Astrocyte (in vitro differentiated cells and primary cell): Measurements from ENCODE around the gene NLGN2. TPM values are rescaled to one million over a fixed set of nuclear protein-coding genes. Genes with fewer than 3 reads are reported as not detected.
A peak's percentile ranks its signal among the peaks of the same experiment; 100 is the strongest.

Source experiments
- DNase-seq: peaks from one replicate; pipeline ENCODE4 v3.0.0-alpha.2; 2010; ENCODE audit warnings: low read depth
- FAIRE-seq: peaks from 2 replicates; lab custom pipeline; 2011; peaks lifted over from hg19 to GRCh38; lab: Jason Lieb, UNC
- H2AFZ ChIP-seq: 2 replicates; pipeline ENCODE4 v1.6.0; 2012; ENCODE audit warnings: low read depth, low read length, inconsistent platforms
- H3K27ac ChIP-seq: 2 replicates; pipeline ENCODE4 v1.5.1; 2011; ENCODE audit warnings: low read depth, low read length, inconsistent platforms
- H3K27me3 ChIP-seq: 2 replicates; pipeline ENCODE4 v1.6.0; 2011; ENCODE audit warnings: low read length, inconsistent platforms; ENCODE audit not compliant: insufficient read depth
- H3K36me3 ChIP-seq: 2 replicates; pipeline ENCODE4 v1.5.1; 2011; ENCODE audit warnings: low read length, inconsistent platforms; ENCODE audit not compliant: insufficient read depth
- H3K4me1 ChIP-seq: 2 replicates; pipeline ENCODE4 v1.5.1; 2011; ENCODE audit warnings: low read length, inconsistent platforms; ENCODE audit not compliant: insufficient read depth
- H3K4me2 ChIP-seq: 2 replicates; pipeline ENCODE4 v1.6.0; 2012; ENCODE audit warnings: low read length, inconsistent platforms
- H3K4me3 ChIP-seq: 2 replicates; pipeline ENCODE4 v1.5.1; 2011; ENCODE audit warnings: low read depth, mild to moderate bottlenecking, low read length, inconsistent platforms; ENCODE audit not compliant: insufficient read depth
- H3K79me2 ChIP-seq: 2 replicates; pipeline ENCODE4 v1.6.0; 2012; ENCODE audit warnings: mild to moderate bottlenecking, low read length, inconsistent platforms; ENCODE audit not compliant: insufficient read depth
- H3K9ac ChIP-seq: 2 replicates; pipeline ENCODE4 v1.6.0; 2012; ENCODE audit warnings: mild to moderate bottlenecking, low read length, inconsistent platforms
- H3K9me3 ChIP-seq: 2 replicates; pipeline ENCODE4 v1.5.1; 2012; ENCODE audit warnings: low read depth, mild to moderate bottlenecking, low read length, inconsistent platforms; ENCODE audit not compliant: insufficient read depth
- H4K20me1 ChIP-seq: 2 replicates; pipeline ENCODE4 v1.6.0; 2012; ENCODE audit warnings: low read length, inconsistent platforms; ENCODE audit not compliant: insufficient read depth
- H3K27ac Mint-ChIP-seq: one replicate; pipeline ENCODE4 v1.8.0; 2021; ENCODE audit warnings: mild to moderate bottlenecking, mixed read lengths; ENCODE audit not compliant: unreplicated experiment
- H3K27me3 Mint-ChIP-seq: one replicate; pipeline ENCODE4 v1.8.0; 2021; ENCODE audit warnings: low read depth, mixed read lengths; ENCODE audit not compliant: unreplicated experiment
- H3K36me3 Mint-ChIP-seq: one replicate; pipeline ENCODE4 v1.8.0; 2021; ENCODE audit warnings: low read depth, mixed read lengths; ENCODE audit not compliant: unreplicated experiment
- H3K4me1 Mint-ChIP-seq: one replicate; pipeline ENCODE4 v1.8.0; 2021; ENCODE audit warnings: low read depth, mixed read lengths; ENCODE audit not compliant: unreplicated experiment
- H3K4me3 Mint-ChIP-seq: one replicate; pipeline ENCODE4 v1.8.0; 2021; ENCODE audit warnings: mild to moderate bottlenecking, moderate library complexity, mixed read lengths; ENCODE audit not compliant: unreplicated experiment
- H3K9me3 Mint-ChIP-seq: one replicate; pipeline ENCODE4 v1.8.0; 2021; ENCODE audit warnings: mild to moderate bottlenecking, mixed read lengths; ENCODE audit not compliant: unreplicated experiment
- CTCF ChIP-seq: IDR thresholded peaks from 2 replicates; pipeline ENCODE4 v1.5.1; 2011; ENCODE audit warnings: low read depth, mild to moderate bottlenecking, inconsistent platforms, low read length, moderate library complexity; ENCODE audit not compliant: insufficient read depth
- EZH2 ChIP-seq: IDR thresholded peaks from 2 replicates; pipeline ENCODE4 v1.6.1; 2012; ENCODE audit warnings: mild to moderate bottlenecking, low read length, inconsistent platforms; ENCODE audit not compliant: insufficient read depth
- total RNA-seq: library from RNA; stranded (reverse); gene quantifications from 2 replicates; pipeline ENCODE4 v1.2.1, GENCODE V29; 2021

The NLGN2 gene
- total RNA-seq, 1 donor from 2014 or later: 77.3 TPM

- no peak within 1 kb of the TSS for H3K27ac ChIP-seq
Measured at GRCh38 chr17:7444682-7445618, 37.3 kb downstream of the NLGN2 start, which contains the start of gene CHRNB1. Gene CHRNB1, plus strand, starts transcription at chr17:7445061. Its CDS starts 67 bp downstream, at chr17:7445128.

GRCh38 chr17:7445619-7445968 lies 37.9 kb downstream of the NLGN2 start:
- H3K4me3 Mint-ChIP-seq: peak overlapping the region; percentile 73
- peaks cover 7% of the 10 kb centered on the region for H3K9me3 Mint-ChIP-seq
- Histone ChIP-seq H4K20me1 (no peaks in the 10 kb centered on the region), H3K79me2 (no peaks in the 10 kb centered on the region), H2AFZ (peak overlapping the region; percentile 63), H3K27ac (no peak overlapping the region), H3K9ac (no peak overlapping the region), H3K4me1 (peaks cover 13% of the 10 kb centered on the region), H3K27me3 (peaks cover 27% of the 10 kb centered on the region), H3K9me3 (no peaks in the 10 kb centered on the region), H3K4me3 (peak overlapping the region; percentile 54), H3K36me3 (no peaks in the 10 kb centered on the region), H3K4me2 (peak overlapping the region; percentile 83)
- no peak for FAIRE-seq
- H3K4me1 Mint-ChIP-seq: peaks cover 11% of the 10 kb centered on the region
- peaks cover 27% of the 10 kb centered on the region for H3K36me3 Mint-ChIP-seq
- peak overlapping the region; percentile 50 for H3K27ac Mint-ChIP-seq
- TF ChIP-seq EZH2 (no peak), CTCF (no peak)
- no peak for DNase-seq
- H3K27me3 Mint-ChIP-seq: peaks cover 8% of the 10 kb centered on the region

More at GRCh38 chr17:7444682-7445618, 37.3 kb downstream of the NLGN2 start, which contains the start of gene CHRNB1:
- Histone ChIP-seq H2AFZ (peak within 1 kb of the TSS; percentile 63), H4K20me1 (no peaks in the 10 kb centered on the region), H3K4me3 (peak within 1 kb of the TSS; percentile 54), H3K4me2 (peak within 1 kb of the TSS; percentile 83), H3K9me3 (no peaks in the 10 kb centered on the region), H3K4me1 (peaks cover 18% of the 10 kb centered on the region), H3K36me3 (no peaks in the 10 kb centered on the region), H3K79me2 (no peaks in the 10 kb centered on the region), H3K9ac (no peak within 1 kb of the TSS), H3K27me3 (peaks cover 30% of the 10 kb centered on the region)
- FAIRE-seq (no peak), DNase-seq (no peak)
- peaks cover 7% of the 10 kb centered on the region for H3K9me3 Mint-ChIP-seq
- H3K27me3 Mint-ChIP-seq: peaks cover 8% of the 10 kb centered on the region
- peak within 1 kb of the TSS; percentile 73 for H3K4me3 Mint-ChIP-seq
- peaks cover 25% of the 10 kb centered on the region for H3K36me3 Mint-ChIP-seq
- peak within 1 kb of the TSS; percentile 50 for H3K27ac Mint-ChIP-seq
- peaks cover 9% of the 10 kb centered on the region for H3K4me1 Mint-ChIP-seq
- TF ChIP-seq EZH2 (no peak), CTCF (no peak)

DNA sequence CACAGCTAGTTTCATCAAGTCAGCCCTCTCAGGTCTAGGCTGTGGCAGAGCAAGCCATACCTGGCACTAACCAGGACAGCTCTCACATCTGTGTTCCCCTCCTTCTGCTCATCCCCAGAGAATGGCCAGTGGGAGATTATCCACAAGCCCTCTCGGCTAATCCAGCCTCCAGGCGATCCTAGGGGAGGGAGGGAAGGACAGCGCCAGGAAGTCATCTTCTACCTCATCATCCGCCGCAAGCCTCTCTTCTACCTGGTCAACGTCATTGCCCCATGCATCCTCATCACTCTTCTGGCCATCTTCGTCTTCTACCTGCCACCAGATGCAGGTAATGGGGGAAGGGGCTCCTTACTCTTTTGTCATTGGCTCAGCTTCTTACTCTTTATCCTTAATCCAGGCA lies 40.8 kb downstream of the NLGN2 start:
- peaks cover 10% of the 10 kb centered on the region for H3K4me1 ChIP-seq
- FAIRE-seq: no peak

More for the DNA sequence above, 40.8 kb downstream of the NLGN2 start:
- no peaks in the 10 kb centered on the region for H3K36me3 ChIP-seq
- peaks cover 7% of the 10 kb centered on the region for H3K9me3 Mint-ChIP-seq
- H2AFZ ChIP-seq: no peak overlapping the region
- no peaks in the 10 kb centered on the region for H3K79me2 ChIP-seq
- no peak overlapping the region for H3K27ac Mint-ChIP-seq
- H3K4me2 ChIP-seq: no peak overlapping the region
- H3K36me3 Mint-ChIP-seq: peaks cover 22% of the 10 kb centered on the region
- no peak overlapping the region for H3K4me3 ChIP-seq
- H3K4me1 Mint-ChIP-seq: peaks cover 14% of the 10 kb centered on the region
- peak overlapping the region; percentile 16 for H3K4me3 Mint-ChIP-seq
- peaks cover 27% of the 10 kb centered on the region for H3K27me3 ChIP-seq
- TF ChIP-seq EZH2: no peak
- TF ChIP-seq CTCF: no peak
- no peaks in the 10 kb centered on the region for H4K20me1 ChIP-seq
- H3K27ac ChIP-seq: no peak overlapping the region
- H3K27me3 Mint-ChIP-seq: peaks cover 9% of the 10 kb centered on the region
- no peak overlapping the region for H3K9ac ChIP-seq
- H3K9me3 ChIP-seq: no peaks in the 10 kb centered on the region
- DNase-seq: no peak
